Activated CD8-positive, alpha-beta memory T cell treated with anti-CD3 and anti-CD28 coated beads, Interleukin-2, amount 10 ng/mL, durations not matched to agents 7 days and 5 days (primary cell): ENCODE data around the gene SLC25A48. TPM values are rescaled to one million over a fixed set of nuclear protein-coding genes. Genes with fewer than 3 reads are reported as not detected.

ENCODE experiments used
- ATAC-seq: fragments of 150-1000 bp; cut with Tn5 transposase; one replicate; pipeline ENCODE4 v1.10.0; 2021; ENCODE audit warnings: moderate library complexity
- CTCF ChIA-PET: fragments of 350-600 bp; sonication (Branson Sonifier 250); formaldehyde crosslinking; loops from one replicate; lab custom pipeline; 2021; ENCODE audit warnings: antibody characterized with exemption; lab: Charles Lee
- DNase-seq: peaks from one replicate; pipeline ENCODE4 v3.0.0-alpha.2; 2020
- H3K27ac Mint-ChIP-seq: one replicate; pipeline ENCODE4 v1.8.0; 2021; ENCODE audit warnings: mild to moderate bottlenecking, mixed read lengths
- H3K27me3 Mint-ChIP-seq: one replicate; pipeline ENCODE4 v1.8.0; 2021; ENCODE audit warnings: mixed read lengths
- H3K36me3 Mint-ChIP-seq: one replicate; pipeline ENCODE4 v1.8.0; 2021; ENCODE audit warnings: mild to moderate bottlenecking, mixed read lengths
- H3K4me1 Mint-ChIP-seq: one replicate; pipeline ENCODE4 v1.8.0; 2021; ENCODE audit warnings: mixed read lengths
- H3K4me3 Mint-ChIP-seq: one replicate; pipeline ENCODE4 v1.8.0; 2021; ENCODE audit warnings: mild to moderate bottlenecking, moderate library complexity, mixed read lengths
- H3K9me3 Mint-ChIP-seq: one replicate; pipeline ENCODE4 v1.8.0; 2022; ENCODE audit warnings: low read depth, mixed read lengths
- total RNA-seq, 2 experiments: library from RNA; stranded (reverse); gene quantifications; one replicate each; pipeline ENCODE4 v1.2.3, GENCODE V29; 2021

SLC25A48 gene
- total RNA-seq, 2 experiments from 2014 or later, result not detected

DNA sequence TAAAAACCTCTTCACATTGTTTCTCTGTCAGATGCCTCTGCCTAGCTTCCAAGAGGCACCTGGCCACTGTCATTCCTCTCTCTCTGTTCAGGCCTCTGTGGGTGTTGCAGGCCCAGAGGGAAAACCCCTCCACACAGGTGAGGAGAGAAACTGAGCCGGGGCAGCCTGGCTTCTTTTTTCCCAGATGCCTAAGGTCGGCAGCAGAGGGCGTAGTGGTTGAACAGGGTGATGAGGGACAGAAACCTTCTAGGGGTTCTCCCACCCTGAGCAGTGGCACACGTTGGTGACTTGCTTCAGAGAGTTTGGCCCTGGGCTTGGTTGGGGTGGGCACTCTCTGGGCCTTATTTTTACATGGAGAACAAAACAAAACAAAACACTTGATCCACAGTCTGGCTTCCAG is 49.0 kb downstream of the SLC25A48 start:
- CTCF ChIA-PET, result interaction anchor here (1.2 to 1.6 kb wide), 2 partner anchors 322 to 329 kb away, joined by 3 read pairs; no protein-coding TSS in a partner anchor
- no peaks in the 10 kb centered on the region for H3K9me3 Mint-ChIP-seq

DNA sequence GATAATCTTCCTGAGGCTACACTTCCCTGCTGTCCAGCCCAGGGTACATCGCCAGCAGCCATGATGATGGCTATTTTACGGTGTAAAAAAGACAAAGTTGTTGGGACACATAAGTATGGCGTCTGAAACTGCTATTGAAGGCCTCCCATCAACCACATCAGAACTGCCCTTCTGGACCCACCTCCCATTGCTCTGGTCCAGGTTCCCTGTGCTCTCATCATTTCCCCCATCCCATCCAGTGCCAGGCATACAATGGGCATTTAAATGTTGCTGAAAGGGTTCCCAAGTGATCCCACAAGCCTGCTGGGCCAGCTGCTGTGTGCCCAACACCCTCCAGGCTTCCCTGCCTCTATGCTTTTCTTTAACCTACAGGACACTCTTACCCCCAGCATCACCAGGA is 50.6 kb downstream of the SLC25A48 start:
- Mint-ChIP-seq H3K4me3 (no peak overlapping the region), H3K9me3 (no peaks in the 10 kb centered on the region), H3K27ac (no peak overlapping the region), H3K36me3 (no peaks in the 10 kb centered on the region), H3K27me3 (peaks cover 67% of the 10 kb centered on the region), H3K4me1 (peaks cover 6% of the 10 kb centered on the region)
- ATAC-seq (no peak), DNase-seq (no peak)
- CTCF ChIA-PET, result no interaction called here

More for the DNA sequence above, 49.0 kb downstream of the SLC25A48 start:
- no peaks in the 10 kb centered on the region for H3K36me3 Mint-ChIP-seq
- peaks cover 52% of the 10 kb centered on the region for H3K27me3 Mint-ChIP-seq
- no peak overlapping the region for H3K27ac Mint-ChIP-seq
- ATAC-seq, result no peak
- H3K4me1 Mint-ChIP-seq, result peaks cover 6% of the 10 kb centered on the region
- no peak overlapping the region for H3K4me3 Mint-ChIP-seq
- no peak for DNase-seq

DNA sequence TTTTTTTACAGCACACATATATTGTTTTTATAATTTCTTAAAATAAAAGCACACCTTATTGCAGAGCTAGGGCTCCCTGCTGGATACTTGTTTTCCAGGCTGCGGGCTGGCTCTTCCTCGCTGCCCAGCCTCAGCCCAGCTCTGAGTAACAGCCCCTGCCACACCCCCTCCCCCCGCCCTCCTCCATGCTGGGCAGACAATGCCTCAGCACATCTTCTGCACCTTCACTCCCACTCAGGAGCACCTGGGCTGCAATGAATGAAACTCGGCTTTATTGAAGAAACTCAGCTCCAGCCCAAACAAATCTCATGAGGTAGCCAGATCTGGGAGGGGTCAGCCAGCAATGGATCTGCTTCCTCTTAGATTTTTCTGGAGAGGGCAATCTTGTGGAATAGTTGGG is 51.7 kb downstream of the SLC25A48 start:
- H3K4me1 Mint-ChIP-seq, result peaks cover 12% of the 10 kb centered on the region
- CTCF ChIA-PET, result interaction anchor here (4.5 kb wide), 1 partner anchor 196 kb away, joined by 22 read pairs; no protein-coding TSS in a partner anchor
- H3K4me3 Mint-ChIP-seq, result no peak overlapping the region
- no peaks in the 10 kb centered on the region for H3K9me3 Mint-ChIP-seq
- ATAC-seq (no peak), DNase-seq (no peak)
- H3K36me3 Mint-ChIP-seq, result no peaks in the 10 kb centered on the region
- peaks cover 69% of the 10 kb centered on the region for H3K27me3 Mint-ChIP-seq
- no peak overlapping the region for H3K27ac Mint-ChIP-seq

DNA sequence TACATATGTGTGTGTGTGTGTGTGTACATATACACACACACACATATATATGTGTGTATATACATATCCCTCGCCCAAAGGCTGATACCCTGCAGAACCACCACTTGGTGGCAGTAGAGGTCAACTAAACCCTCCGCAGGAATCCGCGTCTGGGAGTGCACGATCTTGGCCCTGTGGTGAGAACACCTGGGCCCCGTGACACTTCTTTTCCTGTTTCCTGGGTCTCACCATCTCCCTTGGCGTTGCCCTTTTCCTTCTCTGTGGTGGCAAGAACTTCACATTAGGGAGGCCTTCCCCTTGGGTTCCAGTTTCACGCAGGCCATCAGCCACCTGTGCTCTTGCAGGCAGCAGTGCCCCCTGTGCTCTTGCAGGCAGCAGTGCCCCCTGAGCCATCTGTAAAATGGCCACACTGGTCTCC is 53.0 kb downstream of the SLC25A48 start:
- no peak overlapping the region for H3K4me3 Mint-ChIP-seq
- no peak overlapping the region for H3K27ac Mint-ChIP-seq

DNA sequence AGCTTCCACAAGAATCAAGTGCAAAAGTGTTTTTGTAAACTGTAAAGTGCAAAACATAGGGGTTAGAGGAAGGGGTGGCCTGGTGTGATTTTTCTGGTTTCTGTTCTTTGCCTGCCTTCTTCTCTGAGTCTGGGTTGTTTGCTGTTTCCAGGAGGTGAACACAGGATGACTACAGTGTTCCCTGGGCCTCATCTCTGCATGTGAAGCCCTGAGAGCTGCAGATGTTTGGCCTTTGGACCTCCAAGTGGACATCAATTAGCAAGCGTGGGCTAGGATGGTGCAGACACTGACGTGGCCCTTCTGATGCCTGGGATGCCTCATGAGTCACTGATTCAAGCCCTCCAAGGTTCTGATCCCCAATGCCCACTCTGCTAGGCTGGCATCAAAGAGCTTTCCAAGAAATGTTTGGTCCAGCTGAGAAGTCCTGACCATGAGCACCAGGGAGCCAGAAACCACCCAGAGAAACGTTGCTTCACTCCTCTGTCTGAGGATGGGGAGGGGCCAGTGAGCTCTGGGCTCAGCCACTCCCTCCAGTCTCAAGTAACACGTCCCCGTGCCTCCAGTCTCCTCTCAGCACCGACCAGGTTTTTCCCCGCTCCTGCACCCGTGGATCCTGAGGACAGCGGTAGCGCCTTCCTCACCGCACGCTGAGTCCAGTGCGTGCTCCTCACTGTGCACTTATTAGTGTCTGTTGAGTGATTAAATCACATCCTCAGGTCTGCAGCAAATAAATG is 53.6 kb downstream of the SLC25A48 start:
- CTCF ChIA-PET, result interaction anchor here (1.0 to 4.5 kb wide), 4 partner anchors 12 to 323 kb away, joined by 3 to 22 read pairs (median 5); no protein-coding TSS in a partner anchor
- H3K27ac Mint-ChIP-seq, result no peak overlapping the region
- no peaks in the 10 kb centered on the region for H3K9me3 Mint-ChIP-seq
- H3K4me1 Mint-ChIP-seq, result peaks cover 22% of the 10 kb centered on the region
- DNase-seq, result no peak
- no peak for ATAC-seq
- H3K27me3 Mint-ChIP-seq, result peaks cover 72% of the 10 kb centered on the region
- H3K36me3 Mint-ChIP-seq, result no peaks in the 10 kb centered on the region
- H3K4me3 Mint-ChIP-seq, result no peak overlapping the region

More for the DNA sequence above, 53.0 kb downstream of the SLC25A48 start:
- DNase-seq (peak; percentile 76), ATAC-seq (peak; percentile 91)
- Mint-ChIP-seq H3K36me3 (no peaks in the 10 kb centered on the region), H3K27me3 (peaks cover 73% of the 10 kb centered on the region), H3K4me1 (peaks cover 21% of the 10 kb centered on the region), H3K9me3 (no peaks in the 10 kb centered on the region)
- CTCF ChIA-PET, result interaction anchor here (1.4 to 4.5 kb wide), 3 partner anchors 12 to 324 kb away, joined by 3 to 22 read pairs (median 7); no protein-coding TSS in a partner anchor

DNA sequence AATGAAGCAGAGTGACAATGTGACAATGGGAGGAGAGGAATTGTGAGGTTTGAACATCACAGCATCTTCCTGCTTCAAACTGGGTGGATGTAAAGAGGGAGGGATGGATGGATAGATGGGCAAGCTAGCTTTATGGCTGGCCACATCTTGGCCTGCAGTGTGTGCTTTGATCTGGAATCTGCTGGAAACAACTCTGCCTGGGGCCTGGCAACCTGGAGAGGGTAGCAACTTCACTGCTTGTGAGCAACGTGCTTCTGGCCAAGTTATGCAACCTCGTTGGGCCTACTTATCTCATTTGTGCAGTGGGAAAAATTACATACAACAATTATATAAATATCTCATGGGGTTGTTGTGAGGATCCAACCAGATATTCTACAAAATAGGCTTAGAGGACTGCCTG is 55.8 kb downstream of the SLC25A48 start:
- H3K27ac Mint-ChIP-seq, result no peak overlapping the region
- no peaks in the 10 kb centered on the region for H3K9me3 Mint-ChIP-seq
- CTCF ChIA-PET, result interaction anchor here (1.0 to 1.3 kb wide), 4 partner anchors 13 to 193 kb away, joined by 3 to 6 read pairs (median 4); no protein-coding TSS in a partner anchor
- H3K36me3 Mint-ChIP-seq, result no peaks in the 10 kb centered on the region
- no peak for ATAC-seq
- H3K4me3 Mint-ChIP-seq, result no peak overlapping the region
- H3K27me3 Mint-ChIP-seq, result peaks cover 71% of the 10 kb centered on the region
- peaks cover 22% of the 10 kb centered on the region for H3K4me1 Mint-ChIP-seq
- DNase-seq, result no peak

DNA sequence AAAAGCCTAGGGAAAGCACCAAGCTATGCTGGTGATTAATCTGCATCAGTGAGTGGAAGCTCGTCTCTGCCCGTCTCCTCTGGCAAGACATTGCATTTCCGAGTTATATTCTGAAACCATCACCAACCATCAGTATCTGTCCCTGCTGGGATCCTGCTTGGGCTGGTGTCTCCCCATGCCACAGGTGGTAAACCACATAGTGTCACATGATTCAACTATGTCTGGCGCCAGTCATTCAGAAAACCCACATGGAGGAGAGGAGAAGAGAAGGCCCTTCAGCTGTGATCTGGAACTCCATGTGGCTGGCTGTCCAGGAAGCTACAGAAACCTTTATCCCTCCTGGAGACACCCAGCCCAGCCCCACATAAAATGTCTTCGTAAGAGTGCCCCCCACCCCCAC is 56.4 kb downstream of the SLC25A48 start:
- DNase-seq, result peak; percentile 80
- peak; percentile 60 for ATAC-seq
- H3K36me3 Mint-ChIP-seq, result no peaks in the 10 kb centered on the region
- H3K4me1 Mint-ChIP-seq, result peaks cover 26% of the 10 kb centered on the region
- CTCF ChIA-PET, result interaction anchor here (1.0 to 1.9 kb wide), 6 partner anchors 13 to 321 kb away, joined by 3 to 7 read pairs (median 4); no protein-coding TSS in a partner anchor
- H3K27ac Mint-ChIP-seq, result no peak overlapping the region
- H3K9me3 Mint-ChIP-seq, result no peaks in the 10 kb centered on the region
- H3K27me3 Mint-ChIP-seq, result peaks cover 72% of the 10 kb centered on the region
- no peak overlapping the region for H3K4me3 Mint-ChIP-seq

DNA sequence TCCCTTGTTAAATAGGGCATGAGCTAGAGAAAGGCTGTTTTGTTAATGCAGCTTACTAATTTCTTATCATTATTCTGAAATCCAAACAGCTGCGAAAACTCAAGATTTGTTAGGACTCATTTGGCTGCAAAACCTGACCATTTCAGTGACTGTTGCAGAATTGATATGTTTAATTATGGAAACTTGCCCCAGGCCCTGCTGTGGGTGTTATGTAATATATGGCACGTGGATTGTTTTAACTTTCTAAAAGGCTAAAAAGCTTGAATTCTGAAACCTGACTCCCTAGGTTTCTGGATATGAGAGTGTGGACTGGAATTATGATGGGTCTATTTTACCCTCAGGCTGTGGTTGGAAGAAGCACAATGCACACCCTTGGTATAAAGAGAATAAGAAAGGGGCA is 56.8 kb downstream of the SLC25A48 start:
- Mint-ChIP-seq H3K27me3 (peaks cover 76% of the 10 kb centered on the region), H3K27ac (no peak overlapping the region), H3K4me3 (no peak overlapping the region), H3K9me3 (no peaks in the 10 kb centered on the region), H3K36me3 (no peaks in the 10 kb centered on the region), H3K4me1 (peaks cover 28% of the 10 kb centered on the region)
- no peak for ATAC-seq
- DNase-seq, result no peak
- CTCF ChIA-PET, result interaction anchor here (1.0 to 1.9 kb wide), 5 partner anchors 12 to 321 kb away, joined by 3 to 7 read pairs (median 4); no protein-coding TSS in a partner anchor

- no peak for ATAC-seq
- H3K27me3 Mint-ChIP-seq, result peaks cover 79% of the 10 kb centered on the region
Observed at GRCh38 chr5:135891791-135892190, 57.3 kb downstream of the SLC25A48 start.

DNA sequence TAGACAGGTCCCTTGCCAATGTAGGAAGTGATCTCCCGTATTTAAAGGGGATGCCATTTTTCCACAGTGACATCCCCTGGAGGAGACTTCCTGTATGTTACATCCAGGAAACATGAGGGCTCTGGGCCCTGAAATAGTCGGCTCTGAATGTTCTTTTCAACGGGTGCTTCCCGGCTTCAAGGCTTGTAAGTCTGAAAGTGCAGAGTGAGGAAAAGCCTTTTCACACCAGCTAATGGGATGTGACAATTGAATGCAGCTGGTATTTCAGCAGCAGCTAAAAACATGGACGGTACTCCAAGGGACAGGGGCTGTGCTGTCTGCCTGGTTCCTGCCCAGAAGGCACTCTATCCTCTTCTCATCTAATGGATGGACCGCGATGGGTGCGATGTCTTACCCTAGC is 59.8 kb downstream of the SLC25A48 start:
- Mint-ChIP-seq H3K4me3 (no peak overlapping the region), H3K9me3 (no peaks in the 10 kb centered on the region), H3K4me1 (peaks cover 23% of the 10 kb centered on the region), H3K27ac (no peak overlapping the region), H3K36me3 (no peaks in the 10 kb centered on the region), H3K27me3 (peaks cover 83% of the 10 kb centered on the region)
- DNase-seq (no peak), ATAC-seq (no peak)
- CTCF ChIA-PET, result no interaction called here

More at GRCh38 chr5:135891791-135892190, 57.3 kb downstream of the SLC25A48 start:
- no peaks in the 10 kb centered on the region for H3K9me3 Mint-ChIP-seq
- DNase-seq, result no peak
- H3K36me3 Mint-ChIP-seq, result no peaks in the 10 kb centered on the region
- peaks cover 28% of the 10 kb centered on the region for H3K4me1 Mint-ChIP-seq
- H3K27ac Mint-ChIP-seq, result no peak overlapping the region
- no peak overlapping the region for H3K4me3 Mint-ChIP-seq
- CTCF ChIA-PET, result interaction anchor here (0.5 to 1.9 kb wide), 4 partner anchors 170 to 624 kb away, joined by 3 to 7 read pairs (median 4); no protein-coding TSS in a partner anchor

DNA sequence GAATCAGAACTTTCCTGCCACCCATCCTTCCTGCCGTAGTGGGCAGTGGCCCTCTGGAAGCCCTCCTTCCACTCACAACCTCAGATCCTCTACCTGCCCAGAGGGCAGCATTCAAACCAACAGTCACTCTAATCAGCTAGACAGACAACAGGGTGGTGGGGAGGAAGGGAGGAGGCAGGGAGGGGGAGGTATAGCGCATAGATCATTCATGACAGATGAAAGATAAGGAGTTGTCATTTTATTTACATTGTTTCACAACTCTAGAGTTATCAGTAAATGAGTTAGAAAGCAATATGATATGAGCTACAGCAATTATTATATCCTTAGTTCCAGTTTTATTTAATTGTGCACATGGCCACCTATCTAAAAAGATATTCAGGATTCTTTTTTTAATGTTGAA is 60.3 kb downstream of the SLC25A48 start:
- CTCF ChIA-PET, result no interaction called here
- Mint-ChIP-seq H3K27ac (no peak overlapping the region), H3K27me3 (peaks cover 82% of the 10 kb centered on the region), H3K36me3 (no peaks in the 10 kb centered on the region), H3K4me3 (no peak overlapping the region), H3K4me1 (peaks cover 23% of the 10 kb centered on the region), H3K9me3 (no peaks in the 10 kb centered on the region)
- ATAC-seq (no peak), DNase-seq (no peak)

GRCh38 chr5:135895474-135896006 is 61.1 kb downstream of the SLC25A48 start, which contains the start of gene IL9:
TSS of gene IL9 (minus strand) at chr5:135895841. CDS start at chr5:135895816, 25 bp downstream.
- Mint-ChIP-seq H3K27ac (no peak within 1 kb of the TSS), H3K36me3 (no peaks in the 10 kb centered on the region), H3K27me3 (peaks cover 81% of the 10 kb centered on the region), H3K4me3 (no peak within 1 kb of the TSS), H3K9me3 (no peaks in the 10 kb centered on the region), H3K4me1 (peaks cover 23% of the 10 kb centered on the region)
- ATAC-seq (no peak), DNase-seq (no peak)
- CTCF ChIA-PET, result no interaction called here

GRCh38 chr5:135898651-135899050 is 64.2 kb downstream of the SLC25A48 start:
- Mint-ChIP-seq H3K27me3 (peaks cover 70% of the 10 kb centered on the region), H3K4me1 (peaks cover 8% of the 10 kb centered on the region), H3K27ac (no peak overlapping the region), H3K4me3 (no peak overlapping the region), H3K36me3 (no peaks in the 10 kb centered on the region), H3K9me3 (no peaks in the 10 kb centered on the region)
- CTCF ChIA-PET, result interaction anchor here (1.4 kb wide), 1 partner anchor 184 kb away, joined by 4 read pairs; no protein-coding TSS in a partner anchor
- ATAC-seq (no peak), DNase-seq (no peak)
